Kidney (tissue), 14 donors: ENCODE results near the gene MAEA. TPM values are rescaled to one million over a fixed set of nuclear protein-coding genes. Genes with fewer than 3 reads are reported as not detected.

ENCODE experiments used
- DNase-seq, 5 donors: peaks; one replicate each; pipeline ENCODE4 v3.0.0-alpha.2; 2013 to 2020
- FAIRE-seq: peaks from 2 replicates; lab custom pipeline; 2012; peaks lifted over from hg19 to GRCh38; lab: Jason Lieb, UNC
- H3K27ac ChIP-seq, 2 donors: one replicate each; pipeline ENCODE4 v1.7.0; 2013; ENCODE audit warnings: low read depth in 2 of 2, low read length in 2 of 2, inconsistent platforms in 1 of 2
- H3K27me3 ChIP-seq: one replicate; pipeline ENCODE4 v1.7.1; 2013; ENCODE audit warnings: low read length, inconsistent platforms; ENCODE audit not compliant: control insufficient read depth, insufficient read depth
- H3K36me3 ChIP-seq, 3 donors: one replicate each; pipeline versions ENCODE4 v1.7.0 to v1.7.1; 2013; ENCODE audit warnings: low read length in 3 of 3, control low read depth in 1 of 3, inconsistent platforms in 1 of 3; ENCODE audit not compliant: insufficient read depth in 3 of 3, control insufficient read depth in 2 of 3
- H3K4me1 ChIP-seq, 3 donors: one replicate each; pipeline versions ENCODE4 v1.7.0 to v1.7.1; 2013; ENCODE audit warnings: low read length in 3 of 3, inconsistent platforms in 1 of 3, low read depth in 1 of 3; ENCODE audit not compliant: control insufficient read depth in 2 of 3, insufficient read depth in 2 of 3
- H3K4me3 ChIP-seq, 3 donors: one replicate each; pipeline versions ENCODE4 v1.7.0 to v1.8.1; 2013; ENCODE audit warnings: low read length in 3 of 3, control low read depth in 1 of 3, inconsistent platforms in 1 of 3
- H3K9ac ChIP-seq, 3 donors: one replicate each; pipeline versions ENCODE4 v1.7.0 to v1.7.1; 2013; ENCODE audit warnings: low read length in 3 of 3, control low read depth in 1 of 3, inconsistent platforms in 1 of 3
- H3K9me3 ChIP-seq, 3 donors: one replicate each; pipeline versions ENCODE4 v1.7.0 to v1.7.1; 2013; ENCODE audit warnings: low read length in 3 of 3, control low read depth in 1 of 3, inconsistent platforms in 1 of 3; ENCODE audit not compliant: control insufficient read depth in 2 of 3, insufficient read depth in 1 of 3
- CTCF ChIP-seq: IDR thresholded peaks from 3 replicates; pipeline ENCODE4 v1.5.1; 2012; ENCODE audit warnings: mild to moderate bottlenecking, moderate library complexity, borderline replicate concordance; ENCODE audit not compliant: insufficient read depth; ENCODE audit errors: extremely low read depth
- intact Hi-C: fragments of 100-400 bp; cut with DNase I; formaldehyde crosslinking; loops from one replicate; pipeline ENCODE4 v1.11.1; 2022
- polyA plus RNA-seq: library from polyadenylated mRNA; stranded (reverse); fragments of 350-450 nt; fragmentation: Illumina TruSeq; extraction: RNeasy Lipid Tissue Mini Kit (QIAGEN cat#74804); gene quantifications from one replicate; pipeline ENCODE4 v1.2.3, GENCODE V29; 2014; ENCODE audit warnings: low read depth, low replicate concordance; ENCODE audit not compliant: insufficient read depth
- total RNA-seq: library from RNA; stranded (reverse); fragmentation: NEBNext Ultra II Directional; extraction: Animal tissue kit (Norgen Biotek cat#: 25700); gene quantifications from one replicate; pipeline ENCODE4 v1.2.1, GENCODE V29; 2021
- donor health status: control.
- donor health status: control.
- donor health status: control.
- donor health status: control.
- donor health status: control.
- donor health status: DM: yes; HTN: yes; CAD: no.
- donor health status: Normal renal cell carcinoma (clear cell type).

Gene MAEA
- total and polyA plus RNA-seq, 2 donors from 2014 or later, result 65.0 to 75.2 TPM

- H3K9ac ChIP-seq, result no peak overlapping the region
These were observed 5.8 kb downstream of the MAEA start for GRCh38 chr4:1295405-1296055.

GRCh38 chr4:1296324-1297022 is 6.8 kb downstream of the MAEA start:
- peaks cover 0 to 20% (median 12%) of the 10 kb centered on the region in 3 donors for H3K36me3 ChIP-seq
- H3K4me3 ChIP-seq, result no peak overlapping the region
- H3K9me3 ChIP-seq, result no peaks in the 10 kb centered on the region
- no peak for TF ChIP-seq CTCF
- peak in 2 of 5 donors; percentile 24 to 42 for DNase-seq
- peaks cover 0 to 25% (median 8%) of the 10 kb centered on the region in 3 donors for H3K4me1 ChIP-seq
- intact Hi-C loops, result no loop called here
- H3K9ac ChIP-seq, result no peak overlapping the region
- no peak for FAIRE-seq
- H3K27me3 ChIP-seq, result no peaks in the 10 kb centered on the region
- no peak overlapping the region for H3K27ac ChIP-seq

More at GRCh38 chr4:1295405-1296055, 5.8 kb downstream of the MAEA start:
- H3K4me1 ChIP-seq, result peaks cover 0 to 35% (median 15%) of the 10 kb centered on the region in 3 donors
- no peaks in the 10 kb centered on the region for H3K27me3 ChIP-seq
- no peak for FAIRE-seq
- H3K9me3 ChIP-seq, result no peaks in the 10 kb centered on the region
- H3K36me3 ChIP-seq, result peaks cover 0 to 12% (median 7%) of the 10 kb centered on the region in 3 donors
- no peak overlapping the region for H3K27ac ChIP-seq
- peak in 2 of 5 donors; percentile 39 to 67 for DNase-seq
- intact Hi-C loops, result no loop called here
- TF ChIP-seq CTCF, result no peak
- H3K4me3 ChIP-seq, result no peak overlapping the region

GRCh38 chr4:1297023-1297395 is 7.3 kb downstream of the MAEA start:
- FAIRE-seq (no peak), DNase-seq (peak in 2 of 5 donors; percentile 24 to 54)
- intact Hi-C loops, result no loop called here
- H3K4me3 ChIP-seq, result no peak overlapping the region
- TF ChIP-seq CTCF, result no peak
- peaks cover 0 to 20% (median 12%) of the 10 kb centered on the region in 3 donors for H3K36me3 ChIP-seq
- H3K9ac ChIP-seq, result no peak overlapping the region
- no peak overlapping the region for H3K27ac ChIP-seq
- H3K4me1 ChIP-seq, result peaks cover 0 to 21% (median 5%) of the 10 kb centered on the region in 3 donors
- H3K27me3 ChIP-seq, result no peaks in the 10 kb centered on the region
- no peaks in the 10 kb centered on the region for H3K9me3 ChIP-seq
